H1 (cell line): ENCODE measurements around the gene ZNF23. TPM values are rescaled to one million over a fixed set of nuclear protein-coding genes. Genes with fewer than 3 reads are reported as not detected.
A peak's percentile ranks its signal among the peaks of the same experiment; 100 is the strongest.

ENCODE experiments used
- CHD7 ChIP-seq: fragments of 300-600 bp; sonication (generic); IDR thresholded peaks from 2 replicates; pipeline ENCODE4 v1.7.1; 2012; ENCODE audit warnings: low read length, moderate library complexity, mild to moderate bottlenecking, inconsistent platforms; ENCODE audit not compliant: insufficient replicate concordance
- KDM1A ChIP-seq: fragments of 200-600, 300-600 bp; sonication (generic); IDR thresholded peaks from 2 replicates; pipeline ENCODE4 v1.7.1; 2016; ENCODE audit warnings: mild to moderate bottlenecking, low read length, borderline replicate concordance
- KDM5A ChIP-seq: fragments of 200-600 bp; IDR thresholded peaks from 2 replicates; pipeline ENCODE4 v1.7.1; 2012; ENCODE audit warnings: mild to moderate bottlenecking, low read length, inconsistent platforms, mixed read lengths
- MAFK ChIP-seq: IDR thresholded peaks from 2 replicates; pipeline ENCODE4 v1.6.1; 2012; ENCODE audit warnings: low read depth, mild to moderate bottlenecking, improper control_type of control experiment, low read length
- NANOG ChIP-seq: IDR thresholded peaks from 2 replicates; pipeline ENCODE4 v1.6.1; 2011; ENCODE audit warnings: low read length, low read depth, mild to moderate bottlenecking, inconsistent platforms; ENCODE audit not compliant: insufficient read depth, poor library complexity, severe bottlenecking
- SIN3A ChIP-seq, 2 experiments: IDR thresholded peaks in 1 of 2; conservative IDR thresholded peaks in 1 of 2; 2 replicates each; pipeline ENCODE4 v1.6.1; 2011 to 2012; ENCODE audit warnings: low read length in 2 of 2, improper control_type of control experiment in 1 of 2, low read depth in 1 of 2, mild to moderate bottlenecking in 1 of 2
- TAF1 ChIP-seq: IDR thresholded peaks from 2 replicates; pipeline ENCODE4 v1.6.1; 2011; ENCODE audit warnings: mild to moderate bottlenecking, low read depth, low read length
- TBP ChIP-seq: IDR thresholded peaks from 2 replicates; pipeline ENCODE4 v1.6.1; 2011; ENCODE audit warnings: low read depth, low read length, improper control_type of control experiment
- ZNF274 ChIP-seq: IDR thresholded peaks from 2 replicates; pipeline ENCODE4 v1.7.0; 2012; ENCODE audit warnings: low read length, borderline replicate concordance; ENCODE audit errors: extremely low read depth
- polyA plus RNA-seq, 7 experiments: library from polyadenylated mRNA; depleted of rRNA in 3 of 7; stranded (reverse) in 5 of 7; unstranded in 2 of 7; fragments of >200 nt in 5 of 7; fragments of 200-250 nt in 2 of 7; gene quantifications; 1 replicate in 5 of 7; 2 replicates in 1 of 7; 4 replicates in 1 of 7; pipeline versions ENCODE4 v1.2.1 to v1.2.3, GENCODE V29; 2011 to 2013; ENCODE audit warnings: missing spikeins in 2 of 7, mixed read lengths in 2 of 7
- total RNA-seq: library from RNA; stranded (reverse); fragmentation: NEBNext Ultra II Directional; extraction: Animal tissue kit (Norgen Biotek cat#: 25700); gene quantifications from 2 replicates; pipeline ENCODE4 v1.2.1, GENCODE V29; 2021

Gene ZNF23
- total and polyA plus RNA-seq, 2 of the 8 experiments (the other 6 are each of a cell fraction or from before 2014, with no cell fraction given), result 2.4 to 10.2 TPM

- TF ChIP-seq CHD7 (no peak), ZNF274 (no peak), TAF1 (peak; percentile 97), KDM5A (peak; percentile 78), NANOG (no peak), KDM1A (no peak), TBP (peak; percentile 87), MAFK (no peak), SIN3A (conservative IDR thresholded peaks at IDR 0.05 in 1 of 2, IDR thresholded peaks at IDR 0.05 in 1 of 2; ENCODE audit: low read depth in 1 of 2, low read length in 2 of 2) (peak; percentile 88 to 96; a peak in 3 of 4 replicates)
These were observed at the start of gene ZNF23 (continued) for GRCh38 chr16:71461686-71462648.
